A673 (cell line): ENCODE measurements around the gene XBP1. TPM values are rescaled to one million over a fixed set of nuclear protein-coding genes. Genes with fewer than 3 reads are reported as not detected.

ENCODE experiments used
- BruUV-seq: library from RNA; stranded (reverse); fragments of 400-500 nt; replicated peaks from 2 replicates; lab custom pipeline; 2021; lab: Mats Ljungman, UMichigan
- CTCF ChIA-PET: fragments of 300-600 bp; sonication (Branson Sonifier 250); formaldehyde crosslinking; loops from one replicate; lab custom pipeline; 2022; ENCODE audit warnings: antibody characterized with exemption; lab: Charles Lee
- POLR2A ChIA-PET: fragments of 300-600 bp; sonication (Branson Sonifier 250); formaldehyde crosslinking; loops from one replicate; lab custom pipeline; 2022; ENCODE audit warnings: antibody characterized with exemption; ENCODE audit not compliant: low non-redundant PET; lab: Charles Lee
- DNase-seq: peaks from one replicate; pipeline ENCODE4 v3.0.0-alpha.2; 2015; ENCODE audit warnings: low spot score
- H3K27ac ChIP-seq: fragments of 200-600 bp; sonication (generic); 2 replicates; pipeline ENCODE4 v1.5.1; 2016; ENCODE audit warnings: mixed run types, low read depth, mild to moderate bottlenecking, mixed read lengths, antibody characterized with exemption, low read length; ENCODE audit not compliant: poor library complexity, severe bottlenecking
- H3K27me3 ChIP-seq: fragments of 200-600 bp; sonication (generic); replicated peaks from 2 replicates; pipeline ENCODE4 v1.6.1; 2017; ENCODE audit warnings: mixed run types, low read depth, mild to moderate bottlenecking, mixed read lengths, antibody characterized with exemption, low read length; ENCODE audit not compliant: insufficient read depth, poor library complexity
- H3K36me3 ChIP-seq: fragments of 200-600 bp; sonication (generic); 2 replicates; pipeline ENCODE4 v1.6.1; 2016; ENCODE audit warnings: mixed run types, mild to moderate bottlenecking, mixed read lengths, antibody characterized with exemption, low read length; ENCODE audit not compliant: insufficient read depth, poor library complexity, severe bottlenecking
- H3K4me1 ChIP-seq: fragments of 200-600 bp; sonication (generic); 2 replicates; pipeline ENCODE4 v1.6.1; 2017; ENCODE audit warnings: mixed run types, mild to moderate bottlenecking, mixed read lengths, antibody characterized with exemption, low read length; ENCODE audit not compliant: insufficient read depth, poor library complexity, severe bottlenecking
- H3K4me3 ChIP-seq: fragments of 200-600 bp; sonication (generic); 2 replicates; pipeline ENCODE4 v1.5.1; 2016; ENCODE audit warnings: low read depth, mixed run types, mild to moderate bottlenecking, mixed read lengths, low read length; ENCODE audit not compliant: poor library complexity, severe bottlenecking
- H3K9me3 ChIP-seq: fragments of 200-600 bp; sonication (generic); 2 replicates; pipeline ENCODE4 v1.6.1; 2016; ENCODE audit warnings: mixed run types, low read depth, mild to moderate bottlenecking, mixed read lengths, antibody characterized with exemption, low read length; ENCODE audit not compliant: poor library complexity, severe bottlenecking
- EZH2 ChIP-seq: fragments of 200-600 bp; sonication (generic); IDR thresholded peaks from 2 replicates; pipeline ENCODE4 v1.6.1; 2017; ENCODE audit warnings: borderline replicate concordance, low read depth, mild to moderate bottlenecking, mixed read lengths, antibody characterized with exemption, low read length; ENCODE audit not compliant: poor library complexity, severe bottlenecking
- intact Hi-C: fragments of 100-400 bp; cut with micrococcal nuclease; formaldehyde crosslinking; loops from one replicate; pipeline ENCODE4 v1.10.0; 2022; ENCODE audit not compliant: unreplicated experiment
- total RNA-seq: library from RNA; stranded (reverse); gene quantifications from 2 replicates; pipeline ENCODE4 v1.2.3, GENCODE V29; 2021
- TF ChIP-seq, protein P1 (sequence below): fragments of 300-800, 200-600 bp; sonication (generic); conservative IDR thresholded peaks from 2 replicates; pipeline ENCODE4 v1.5.1; 2017; ENCODE audit warnings: low read depth, mild to moderate bottlenecking, antibody characterized with exemption, low read length, moderate library complexity, mixed read lengths

The XBP1 gene
- total RNA-seq, 1 experiment from 2014 or later, result 66.3 TPM

GRCh38 chr22:28822930-28823551, 22.7 kb upstream of the XBP1 start:
- TF ChIP-seq, protein P1, sequence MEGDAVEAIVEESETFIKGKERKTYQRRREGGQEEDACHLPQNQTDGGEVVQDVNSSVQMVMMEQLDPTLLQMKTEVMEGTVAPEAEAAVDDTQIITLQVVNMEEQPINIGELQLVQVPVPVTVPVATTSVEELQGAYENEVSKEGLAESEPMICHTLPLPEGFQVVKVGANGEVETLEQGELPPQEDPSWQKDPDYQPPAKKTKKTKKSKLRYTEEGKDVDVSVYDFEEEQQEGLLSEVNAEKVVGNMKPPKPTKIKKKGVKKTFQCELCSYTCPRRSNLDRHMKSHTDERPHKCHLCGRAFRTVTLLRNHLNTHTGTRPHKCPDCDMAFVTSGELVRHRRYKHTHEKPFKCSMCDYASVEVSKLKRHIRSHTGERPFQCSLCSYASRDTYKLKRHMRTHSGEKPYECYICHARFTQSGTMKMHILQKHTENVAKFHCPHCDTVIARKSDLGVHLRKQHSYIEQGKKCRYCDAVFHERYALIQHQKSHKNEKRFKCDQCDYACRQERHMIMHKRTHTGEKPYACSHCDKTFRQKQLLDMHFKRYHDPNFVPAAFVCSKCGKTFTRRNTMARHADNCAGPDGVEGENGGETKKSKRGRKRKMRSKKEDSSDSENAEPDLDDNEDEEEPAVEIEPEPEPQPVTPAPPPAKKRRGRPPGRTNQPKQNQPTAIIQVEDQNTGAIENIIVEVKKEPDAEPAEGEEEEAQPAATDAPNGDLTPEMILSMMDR, result no peak
- no peak for TF ChIP-seq EZH2
- no peaks in the 10 kb centered on the region for H3K27me3 ChIP-seq
- DNase-seq, result no peak
- CTCF ChIA-PET, result no interaction called here
- POLR2A ChIA-PET, result no interaction called here
- no peak overlapping the region for H3K4me3 ChIP-seq
- no TSS peak for BruUV-seq
- intact Hi-C loops, result loop anchor here (10.0 kb wide), 1 partner anchor 798 kb away; no protein-coding TSS in a partner anchor
- H3K9me3 ChIP-seq, result no peaks in the 10 kb centered on the region
- H3K27ac ChIP-seq, result no peak overlapping the region
- H3K36me3 ChIP-seq, result no peaks in the 10 kb centered on the region
- H3K4me1 ChIP-seq, result no peaks in the 10 kb centered on the region

- CTCF ChIA-PET, result no interaction called here
- TF ChIP-seq EZH2, result no peak
- TF ChIP-seq, protein P1, result no peak
- no peaks in the 10 kb centered on the region for H3K9me3 ChIP-seq
These were observed 21.1 kb upstream of the XBP1 start for GRCh38 chr22:28821452-28821851.

GRCh38 chr22:28820885-28821284, 20.5 kb upstream of the XBP1 start:
- ChIA-PET CTCF (no interaction called here), POLR2A (no interaction called here)
- DNase-seq, result no peak
- intact Hi-C loops, result loop anchor here (10.0 kb wide), 1 partner anchor 796 kb away; no protein-coding TSS in a partner anchor
- no peak overlapping the region for H3K4me3 ChIP-seq
- no TSS peak for BruUV-seq
- H3K27ac ChIP-seq, result no peak overlapping the region
- H3K4me1 ChIP-seq, result no peaks in the 10 kb centered on the region
- TF ChIP-seq, protein P1, result no peak
- TF ChIP-seq EZH2, result no peak
- H3K36me3 ChIP-seq, result no peaks in the 10 kb centered on the region
- no peaks in the 10 kb centered on the region for H3K9me3 ChIP-seq
- no peaks in the 10 kb centered on the region for H3K27me3 ChIP-seq

More at GRCh38 chr22:28821452-28821851, 21.1 kb upstream of the XBP1 start:
- BruUV-seq, result no TSS peak
- no peaks in the 10 kb centered on the region for H3K27me3 ChIP-seq
- POLR2A ChIA-PET, result no interaction called here
- H3K4me1 ChIP-seq, result no peaks in the 10 kb centered on the region
- no peak for DNase-seq
- intact Hi-C loops, result loop anchor here (10.0 kb wide), 1 partner anchor 797 kb away; no protein-coding TSS in a partner anchor
- no peaks in the 10 kb centered on the region for H3K36me3 ChIP-seq
- no peak overlapping the region for H3K27ac ChIP-seq
- H3K4me3 ChIP-seq, result no peak overlapping the region
